AG04450 (cell line): ENCODE results near the gene P2RY12. TPM values are rescaled to one million over a fixed set of nuclear protein-coding genes. Genes with fewer than 3 reads are reported as not detected.
"Not testable (repeated sequence)": the region's sequence is repeated elsewhere in the genome, so short reads cannot be mapped to it uniquely, and the experiment has no call there.

Experiments used
- CTCF ChIA-PET: fragments of 300-600, 350-600 bp; formaldehyde crosslinking; extraction: SDS; loops from one replicate; lab custom pipeline; 2022; ENCODE audit warnings: antibody characterized with exemption, inconsistent platforms; lab: Charles Lee
- POLR2A ChIA-PET: fragments of 350-600 bp; formaldehyde crosslinking; extraction: SDS; loops from one replicate; lab custom pipeline; 2021; ENCODE audit warnings: antibody characterized with exemption, inconsistent platforms; lab: Yijun Ruan, JAX
- DNase-seq: peaks from one replicate; pipeline ENCODE4 v3.0.0-alpha.2; 2011; ENCODE audit warnings: low read depth, low spot score
- H3K27ac ChIP-seq: one replicate; pipeline ENCODE4 v1.5.1; 2012; ENCODE audit warnings: low read depth, low read length, control low read depth
- H3K27me3 ChIP-seq: one replicate; pipeline ENCODE4 v1.6.0; 2012; ENCODE audit warnings: low read length; ENCODE audit not compliant: control insufficient read depth, insufficient read depth
- H3K4me3 ChIP-seq: 2 replicates; pipeline ENCODE4 v1.5.1; 2011; ENCODE audit warnings: mild to moderate bottlenecking, low read depth, low read length, control low read depth
- H3K9me3 ChIP-seq: 2 replicates; pipeline ENCODE4 v1.5.1; 2012; ENCODE audit warnings: low read length; ENCODE audit not compliant: control insufficient read depth, insufficient read depth
- polyA plus RNA-seq: library from polyadenylated mRNA; depleted of rRNA; stranded (reverse); fragments of >200 nt; gene quantifications from 2 replicates; pipeline ENCODE4 v1.2.3, GENCODE V29; 2011
- TF ChIP-seq, protein P1 (sequence below): IDR thresholded peaks from 2 replicates; pipeline ENCODE4 v1.5.1; 2011; ENCODE audit warnings: low read depth, low read length, control low read depth, inconsistent platforms

The P2RY12 gene
- polyA plus RNA-seq, 1 experiment, result not detected

- TF ChIP-seq, protein P1, sequence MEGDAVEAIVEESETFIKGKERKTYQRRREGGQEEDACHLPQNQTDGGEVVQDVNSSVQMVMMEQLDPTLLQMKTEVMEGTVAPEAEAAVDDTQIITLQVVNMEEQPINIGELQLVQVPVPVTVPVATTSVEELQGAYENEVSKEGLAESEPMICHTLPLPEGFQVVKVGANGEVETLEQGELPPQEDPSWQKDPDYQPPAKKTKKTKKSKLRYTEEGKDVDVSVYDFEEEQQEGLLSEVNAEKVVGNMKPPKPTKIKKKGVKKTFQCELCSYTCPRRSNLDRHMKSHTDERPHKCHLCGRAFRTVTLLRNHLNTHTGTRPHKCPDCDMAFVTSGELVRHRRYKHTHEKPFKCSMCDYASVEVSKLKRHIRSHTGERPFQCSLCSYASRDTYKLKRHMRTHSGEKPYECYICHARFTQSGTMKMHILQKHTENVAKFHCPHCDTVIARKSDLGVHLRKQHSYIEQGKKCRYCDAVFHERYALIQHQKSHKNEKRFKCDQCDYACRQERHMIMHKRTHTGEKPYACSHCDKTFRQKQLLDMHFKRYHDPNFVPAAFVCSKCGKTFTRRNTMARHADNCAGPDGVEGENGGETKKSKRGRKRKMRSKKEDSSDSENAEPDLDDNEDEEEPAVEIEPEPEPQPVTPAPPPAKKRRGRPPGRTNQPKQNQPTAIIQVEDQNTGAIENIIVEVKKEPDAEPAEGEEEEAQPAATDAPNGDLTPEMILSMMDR, result no peak
- CTCF ChIA-PET, result interaction anchor here (1.1 kb wide), 1 partner anchor 20 kb away, joined by 3 read pairs; no protein-coding TSS in a partner anchor
- POLR2A ChIA-PET, result no interaction called here
- H3K4me3 ChIP-seq, result no peak overlapping the region
- H3K9me3 ChIP-seq, result no peaks in the 10 kb centered on the region
- H3K27ac ChIP-seq, result no peak overlapping the region
- no peak for DNase-seq
- no peaks in the 10 kb centered on the region for H3K27me3 ChIP-seq
These were observed 14.3 kb upstream of the P2RY12 start for GRCh38 chr3:151398895-151399294.

GRCh38 chr3:151395806-151396205, 11.3 kb upstream of the P2RY12 start:
- DNase-seq, result no peak
- no peaks in the 10 kb centered on the region for H3K27me3 ChIP-seq
- no peak overlapping the region for H3K4me3 ChIP-seq
- POLR2A ChIA-PET, result interaction anchor here (0.9 kb wide), 1 partner anchor 50 kb away, joined by 3 read pairs; no protein-coding TSS in a partner anchor
- no peak overlapping the region for H3K27ac ChIP-seq
- TF ChIP-seq, protein P1, result no peak
- CTCF ChIA-PET, result interaction anchor here (1.7 kb wide), 1 partner anchor 16 kb away, joined by 5 read pairs; no protein-coding TSS in a partner anchor
- H3K9me3 ChIP-seq, result no peaks in the 10 kb centered on the region

DNA sequence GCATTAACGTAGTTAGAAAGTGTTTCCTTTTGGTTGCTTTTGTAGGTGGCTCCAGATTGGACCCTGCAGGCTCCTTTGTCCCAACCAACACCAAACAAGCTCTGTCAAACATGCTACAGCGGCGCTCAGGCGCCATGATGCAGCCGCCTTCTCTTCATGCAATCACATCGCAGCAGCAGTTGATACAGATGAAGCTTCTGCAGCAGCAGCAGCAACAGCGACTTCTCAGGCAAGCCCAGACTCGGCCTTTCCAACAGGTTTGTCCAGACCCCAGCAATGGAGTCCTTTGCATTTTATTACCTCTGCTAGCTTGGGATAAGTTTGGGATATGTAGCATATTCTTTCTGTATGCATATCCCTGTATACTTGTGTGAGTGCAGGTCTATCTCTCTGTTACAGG, 10.1 kb upstream of the P2RY12 start:
- TF ChIP-seq, protein P1, result no peak
- ChIA-PET CTCF (no interaction called here), POLR2A (no interaction called here)
- no peak for DNase-seq
- no peak overlapping the region for H3K27ac ChIP-seq
- H3K27me3 ChIP-seq, result no peaks in the 10 kb centered on the region
- no peak overlapping the region for H3K4me3 ChIP-seq
- H3K9me3 ChIP-seq, result no peaks in the 10 kb centered on the region

GRCh38 chr3:151393941-151394340, 9.4 kb upstream of the P2RY12 start:
- DNase-seq, result no peak
- CTCF ChIA-PET, result interaction anchor here (0.6 kb wide), 1 partner anchor 8 kb away, joined by 5 read pairs; no protein-coding TSS in a partner anchor
- H3K27ac ChIP-seq, result no peak overlapping the region
- POLR2A ChIA-PET, result no interaction called here
- no peak overlapping the region for H3K4me3 ChIP-seq
- H3K9me3 ChIP-seq, result no peaks in the 10 kb centered on the region
- H3K27me3 ChIP-seq, result no peaks in the 10 kb centered on the region
- TF ChIP-seq, protein P1, result no peak

DNA sequence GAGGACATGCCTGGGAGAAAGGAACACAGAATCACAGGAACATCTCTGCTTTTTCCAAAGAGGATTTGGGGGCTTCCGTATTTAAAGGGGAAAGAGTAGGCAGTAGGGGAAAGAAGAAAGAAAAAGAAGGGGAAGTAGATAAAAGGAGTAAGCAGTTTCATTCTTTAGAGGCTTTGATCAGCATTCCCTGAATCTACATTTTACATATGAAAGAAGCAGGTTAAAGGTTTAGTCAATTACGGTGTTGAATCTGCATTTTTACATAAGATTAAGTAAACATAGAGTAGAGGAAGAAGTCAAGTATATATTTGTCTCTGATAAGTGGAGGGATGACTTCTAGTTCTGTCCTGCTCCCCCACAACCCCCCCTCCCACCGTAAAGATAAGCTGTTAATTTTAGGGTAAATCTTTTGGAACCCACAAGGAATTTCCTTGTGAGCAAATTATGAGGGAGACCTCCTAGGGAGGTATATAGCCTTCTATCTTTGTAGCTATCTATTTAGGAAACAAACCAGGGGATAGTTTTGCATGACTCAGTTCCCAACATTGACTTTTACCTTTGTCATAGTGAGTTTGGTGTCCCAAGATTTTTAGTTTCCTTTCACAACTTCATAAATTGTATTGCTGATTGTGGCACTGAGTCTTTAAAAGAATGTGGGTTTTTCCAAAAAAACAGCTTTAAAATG, 8.7 kb upstream of the P2RY12 start:
- Histone ChIP-seq H3K4me3 (no peak overlapping the region), H3K27me3 (no peaks in the 10 kb centered on the region), H3K9me3 (no peaks in the 10 kb centered on the region), H3K27ac (no peak overlapping the region)
- CTCF ChIA-PET, result interaction anchor here (0.6 kb wide), 1 partner anchor 8 kb away, joined by 5 read pairs; no protein-coding TSS in a partner anchor
- DNase-seq, result no peak
- POLR2A ChIA-PET, result no interaction called here
- TF ChIP-seq, protein P1, result no peak

DNA sequence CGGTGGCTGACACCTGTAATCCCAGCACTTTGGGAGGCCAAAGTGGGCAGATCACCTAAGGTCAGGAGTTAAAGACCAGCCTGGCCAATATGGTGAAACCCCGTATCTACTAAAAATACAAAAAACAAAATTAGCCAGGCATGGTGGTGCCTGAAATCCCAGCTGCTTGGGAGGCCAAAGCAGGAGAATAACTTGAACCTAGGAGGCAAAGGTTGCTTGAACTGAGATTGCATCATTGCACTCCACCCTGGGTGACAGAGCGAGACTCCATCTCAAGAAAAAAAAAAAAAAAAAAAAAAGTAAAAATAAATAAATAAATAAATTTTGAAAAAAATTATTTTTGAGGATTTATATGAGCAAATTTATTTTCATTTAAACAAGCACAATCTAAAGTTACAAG, 7.6 kb upstream of the P2RY12 start:
- H3K9me3 ChIP-seq, POLR2A ChIA-PET, H3K27ac ChIP-seq, H3K27me3 ChIP-seq, H3K4me3 ChIP-seq, CTCF ChIA-PET, DNase-seq: not testable (repeated sequence)
